WI38 (cell line): ENCODE measurements around the gene PGP.

Experiments used
- H3K4me3 ChIP-seq: 2 replicates; pipeline ENCODE4 v1.5.1; 2011; ENCODE audit warnings: low read depth, mild to moderate bottlenecking, control low read depth, low read length
- TF ChIP-seq, protein P1 (sequence below): IDR thresholded peaks from 2 replicates; pipeline ENCODE4 v1.5.1; 2012; ENCODE audit warnings: low read depth, mild to moderate bottlenecking, control low read depth, low read length

The PGP gene

DNA sequence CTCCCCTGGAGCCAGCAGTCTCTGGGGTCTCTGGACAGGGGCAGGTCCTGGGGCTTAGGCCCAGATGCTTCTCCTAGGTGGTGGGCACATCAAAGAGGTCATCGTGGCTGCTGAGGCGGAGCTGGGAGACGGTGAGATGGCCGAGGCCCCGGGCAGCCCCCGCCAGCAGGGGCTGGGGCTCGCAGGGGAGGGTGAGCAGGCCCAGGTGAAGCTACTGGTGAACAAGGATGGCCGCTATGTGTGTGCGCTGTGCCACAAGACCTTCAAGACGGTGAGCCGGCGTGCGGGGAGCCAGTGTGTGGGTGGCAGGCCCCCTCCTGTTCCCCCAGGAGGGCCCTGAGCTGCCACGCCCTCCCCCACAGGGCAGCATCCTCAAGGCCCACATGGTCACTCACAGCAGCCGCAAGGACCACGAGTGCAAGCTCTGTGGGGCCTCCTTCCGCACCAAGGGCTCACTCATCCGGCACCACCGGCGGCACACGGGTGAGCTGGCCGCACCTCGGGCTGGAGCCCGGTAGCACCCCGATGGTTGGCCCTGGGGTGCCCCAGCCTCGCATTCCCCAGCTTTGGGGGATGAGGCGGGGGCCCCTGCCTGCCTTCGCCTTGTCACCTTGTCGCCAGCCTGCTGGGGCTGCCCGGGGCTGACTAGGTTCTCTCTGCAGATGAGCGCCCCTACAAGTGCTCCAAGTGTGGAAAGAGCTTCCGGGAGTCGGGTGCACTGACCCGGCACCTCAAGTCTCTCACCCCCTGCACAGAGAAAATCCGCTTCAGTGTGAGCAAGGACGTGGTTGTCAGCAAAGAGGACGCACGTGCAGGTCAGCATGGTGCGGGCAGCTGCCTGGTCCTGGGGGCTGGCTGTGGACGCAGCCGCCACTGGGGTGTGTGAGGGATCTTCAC, 17.7 kb upstream of the PGP start:
- no peak overlapping the region for H3K4me3 ChIP-seq
- TF ChIP-seq, protein P1, sequence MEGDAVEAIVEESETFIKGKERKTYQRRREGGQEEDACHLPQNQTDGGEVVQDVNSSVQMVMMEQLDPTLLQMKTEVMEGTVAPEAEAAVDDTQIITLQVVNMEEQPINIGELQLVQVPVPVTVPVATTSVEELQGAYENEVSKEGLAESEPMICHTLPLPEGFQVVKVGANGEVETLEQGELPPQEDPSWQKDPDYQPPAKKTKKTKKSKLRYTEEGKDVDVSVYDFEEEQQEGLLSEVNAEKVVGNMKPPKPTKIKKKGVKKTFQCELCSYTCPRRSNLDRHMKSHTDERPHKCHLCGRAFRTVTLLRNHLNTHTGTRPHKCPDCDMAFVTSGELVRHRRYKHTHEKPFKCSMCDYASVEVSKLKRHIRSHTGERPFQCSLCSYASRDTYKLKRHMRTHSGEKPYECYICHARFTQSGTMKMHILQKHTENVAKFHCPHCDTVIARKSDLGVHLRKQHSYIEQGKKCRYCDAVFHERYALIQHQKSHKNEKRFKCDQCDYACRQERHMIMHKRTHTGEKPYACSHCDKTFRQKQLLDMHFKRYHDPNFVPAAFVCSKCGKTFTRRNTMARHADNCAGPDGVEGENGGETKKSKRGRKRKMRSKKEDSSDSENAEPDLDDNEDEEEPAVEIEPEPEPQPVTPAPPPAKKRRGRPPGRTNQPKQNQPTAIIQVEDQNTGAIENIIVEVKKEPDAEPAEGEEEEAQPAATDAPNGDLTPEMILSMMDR: no peak

DNA sequence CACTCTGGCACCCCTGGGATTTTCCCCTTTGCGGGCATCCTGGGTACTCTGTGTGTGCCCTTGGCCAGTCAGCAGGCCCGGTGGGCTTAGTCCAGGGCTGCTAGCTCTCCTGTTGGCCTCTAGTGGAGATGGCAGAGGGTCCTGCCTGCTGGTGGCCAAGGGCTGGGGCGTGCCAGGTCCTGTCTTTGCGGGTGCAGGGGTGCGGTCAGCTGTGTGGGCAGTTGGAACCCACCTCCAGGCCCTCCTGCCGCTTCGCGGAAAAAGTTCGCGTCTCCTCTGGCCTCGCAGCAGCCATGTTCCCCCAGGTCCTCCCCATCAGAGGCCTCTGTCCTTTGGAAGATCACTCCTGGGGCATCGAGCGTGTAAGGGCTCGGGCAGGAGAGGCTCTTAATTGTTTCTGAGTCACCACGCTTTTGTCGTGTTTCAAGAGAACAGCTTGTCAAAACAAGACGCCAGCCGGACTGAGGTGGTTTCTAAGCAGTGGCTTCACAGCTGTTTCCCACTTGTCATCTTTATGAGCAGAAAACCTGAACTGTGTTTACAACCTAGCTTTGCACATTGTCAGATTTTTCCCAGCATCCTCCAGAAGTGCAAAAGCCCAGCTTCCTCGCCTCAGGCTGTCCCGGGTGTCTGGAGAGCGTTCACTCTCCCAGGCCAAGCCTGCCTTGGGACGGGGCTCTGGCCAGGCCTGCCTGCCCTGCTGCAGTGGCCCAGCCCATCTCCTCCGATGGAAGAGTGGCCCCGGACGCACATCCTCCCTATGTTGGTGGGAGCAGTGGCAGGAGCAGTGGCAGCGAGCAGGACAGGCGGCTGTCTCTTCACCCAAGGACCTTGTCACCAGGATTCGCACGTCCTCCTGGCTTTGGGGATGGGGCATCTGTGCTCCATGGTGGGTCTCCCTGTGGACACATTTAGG, 16.6 kb upstream of the PGP start:
- H3K4me3 ChIP-seq: no peak overlapping the region
- TF ChIP-seq, protein P1: no peak

DNA sequence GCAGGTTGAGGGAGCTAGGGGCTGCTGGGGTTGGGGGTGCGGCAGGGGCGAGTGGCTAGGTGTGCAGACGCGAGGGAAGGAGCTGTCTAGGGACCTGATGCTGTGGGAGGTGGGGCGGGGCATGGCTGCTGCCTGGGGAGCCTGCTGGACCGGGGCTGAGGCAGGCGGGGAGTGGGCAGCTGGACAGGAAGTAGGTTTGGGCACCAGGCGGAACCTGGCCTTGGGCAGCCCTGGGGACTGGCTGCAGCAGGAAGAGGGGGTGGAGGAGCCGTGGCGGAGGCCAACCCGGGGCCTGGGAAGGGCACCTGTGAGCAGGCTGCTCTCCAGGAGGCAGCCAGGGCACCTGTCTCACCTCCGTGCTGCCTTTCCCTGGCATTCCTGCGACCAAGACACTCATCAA, 15.7 kb upstream of the PGP start:
- TF ChIP-seq, protein P1: no peak

DNA sequence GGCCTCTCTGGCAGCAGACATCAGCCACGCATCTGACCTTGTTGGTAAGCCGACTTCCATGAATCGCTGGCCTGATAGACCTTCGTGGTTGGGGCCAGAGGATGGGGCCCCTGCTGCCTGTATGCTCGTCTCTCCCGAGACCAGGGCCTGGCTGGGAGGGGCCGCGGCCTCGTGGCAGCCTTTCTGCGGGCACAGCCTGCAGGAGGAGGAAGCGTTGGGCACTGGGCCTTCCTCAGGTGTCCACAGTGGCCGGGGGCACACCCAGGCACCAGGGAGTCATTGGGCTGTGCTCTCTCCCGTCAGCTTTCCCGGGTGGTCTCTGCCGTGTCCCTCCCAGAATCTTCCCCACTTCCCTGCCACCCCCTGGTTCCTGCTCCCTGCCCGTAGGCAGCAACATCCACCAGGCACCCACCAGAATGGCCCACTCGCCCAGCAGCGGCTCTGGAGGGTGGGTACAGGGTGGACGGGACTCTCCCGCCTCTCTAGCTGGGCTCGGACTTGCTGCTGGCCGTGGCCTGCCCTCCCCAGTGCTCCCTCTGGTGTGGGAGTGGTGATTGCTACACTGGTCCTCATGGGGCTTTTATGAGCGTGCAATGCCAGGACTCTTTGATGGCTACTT, 15.1 kb upstream of the PGP start:
- TF ChIP-seq, protein P1: no peak
- H3K4me3 ChIP-seq: no peak overlapping the region

More for the DNA sequence above, 15.7 kb upstream of the PGP start:
- H3K4me3 ChIP-seq: no peak overlapping the region

DNA sequence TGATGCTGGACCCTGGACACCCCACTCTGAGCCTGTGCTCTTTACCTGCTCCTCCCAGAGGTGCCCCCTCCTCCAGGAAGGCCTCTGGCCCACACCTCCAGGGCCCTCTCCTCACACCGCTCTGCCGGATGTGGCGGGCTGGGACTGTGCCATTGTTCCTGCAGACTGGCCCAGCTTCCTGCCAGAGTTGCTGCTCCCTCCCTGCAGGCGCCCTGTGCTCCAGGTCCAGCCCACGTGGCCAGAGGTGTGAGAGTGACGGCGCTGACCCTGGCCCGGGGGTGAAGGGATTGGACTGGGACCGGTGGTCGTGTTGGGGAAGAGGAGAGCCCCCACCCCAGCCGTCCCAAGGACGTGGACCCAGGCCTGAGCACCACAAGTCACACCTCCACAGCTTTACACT, 14.5 kb upstream of the PGP start:
- H3K4me3 ChIP-seq: no peak overlapping the region
- TF ChIP-seq, protein P1: no peak

DNA sequence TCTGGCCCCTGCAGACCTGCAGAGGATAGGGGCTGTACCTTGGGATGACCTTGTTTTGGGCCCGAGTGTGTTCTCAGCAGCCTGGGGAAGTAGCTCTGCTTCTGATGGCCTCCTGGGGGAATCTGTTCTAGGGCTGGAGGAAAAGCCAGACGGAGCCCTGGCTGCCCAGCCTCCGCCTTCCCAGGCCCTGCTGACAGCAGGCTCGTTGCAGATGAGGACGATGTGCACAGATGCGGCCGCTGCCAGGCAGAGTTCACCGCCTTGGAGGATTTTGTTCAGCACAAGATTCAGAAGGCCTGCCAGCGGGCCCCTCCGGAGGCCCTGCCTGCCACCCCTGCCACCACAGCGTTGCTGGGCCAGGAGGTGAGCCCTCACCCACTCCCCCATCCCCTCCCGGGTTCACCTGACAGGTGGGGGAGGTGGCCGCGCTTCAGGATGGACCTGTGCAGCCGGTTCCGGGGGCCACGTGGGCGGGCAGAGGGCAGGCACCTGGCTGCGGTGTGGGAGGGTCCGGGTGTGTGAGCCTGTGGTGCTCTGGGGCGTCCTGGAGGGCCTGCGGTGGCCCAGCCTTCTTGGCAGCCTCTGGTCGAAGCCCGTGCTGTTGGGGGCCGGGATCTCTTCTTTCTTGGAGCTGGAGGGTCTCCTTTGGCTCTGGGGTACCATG, 13.7 kb upstream of the PGP start:
- H3K4me3 ChIP-seq: no peak overlapping the region
- TF ChIP-seq, protein P1: no peak
